ENCODE measurements around the gene TM9SF1. TPM values are rescaled to one million over a fixed set of nuclear protein-coding genes. Genes with fewer than 3 reads are reported as not detected.

The TM9SF1 gene
- total and polyA plus RNA-seq, 9 of the 15 experiments (the other 6 are each of a cell fraction or from before 2014, with no cell fraction given) = 5.3 to 20.3 (median 11.8) TPM

DNA sequence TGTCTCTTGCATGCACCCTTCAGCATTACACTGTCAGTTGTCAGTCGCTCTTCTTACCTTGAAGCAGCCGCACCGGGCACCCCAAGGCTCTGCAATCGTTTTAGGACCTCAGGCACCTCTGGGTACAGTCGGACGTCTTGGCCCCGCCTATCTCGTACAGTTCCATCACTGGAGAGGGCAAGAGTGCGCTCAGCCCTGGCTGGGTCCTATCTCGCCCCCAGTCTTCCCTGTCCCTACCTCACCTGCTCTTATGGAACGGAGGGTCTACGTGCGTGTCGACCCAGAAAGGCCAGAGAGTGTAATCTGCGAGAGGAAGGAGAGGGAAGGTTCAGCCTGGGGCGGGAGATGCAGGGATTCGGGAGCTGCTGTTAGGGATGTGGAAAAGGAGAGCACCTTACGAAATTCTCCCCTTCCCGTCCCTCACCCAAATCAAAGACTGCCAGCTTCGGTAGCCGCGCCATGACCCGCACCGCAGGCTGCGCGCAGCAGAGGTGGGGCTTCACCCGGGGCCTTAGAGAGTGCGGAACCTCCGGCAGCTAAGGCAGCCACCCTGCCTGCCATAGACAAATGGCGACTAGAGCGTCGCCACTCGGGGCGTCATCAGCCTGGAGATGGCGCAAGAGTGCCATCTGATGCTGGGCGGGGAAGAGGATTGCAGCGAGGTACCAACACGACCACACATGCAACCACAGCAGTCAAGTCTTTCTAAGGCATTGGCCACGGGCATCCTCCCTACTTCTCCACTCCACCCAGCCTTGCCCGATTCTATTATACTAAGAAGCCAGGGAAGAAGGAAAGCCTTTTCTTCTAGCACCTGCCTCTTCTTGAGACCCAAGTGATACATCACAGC is 20.5 kb upstream of the TM9SF1 start, which contains the start of gene MDP1 (continued):
- TF ChIP-seq RBM14 (IDR thresholded peaks at IDR 0.05; ENCODE audit: borderline replicate concordance, insufficient read depth, low read depth, low read length) = no peak
- TF ChIP-seq GATA2 (CRISPR knock-in tag; IDR thresholded peaks at IDR 0.05) = no peak
- no peak for TF ChIP-seq DNMT1 (IDR thresholded peaks at IDR 0.05)
- TF ChIP-seq, protein P1, sequence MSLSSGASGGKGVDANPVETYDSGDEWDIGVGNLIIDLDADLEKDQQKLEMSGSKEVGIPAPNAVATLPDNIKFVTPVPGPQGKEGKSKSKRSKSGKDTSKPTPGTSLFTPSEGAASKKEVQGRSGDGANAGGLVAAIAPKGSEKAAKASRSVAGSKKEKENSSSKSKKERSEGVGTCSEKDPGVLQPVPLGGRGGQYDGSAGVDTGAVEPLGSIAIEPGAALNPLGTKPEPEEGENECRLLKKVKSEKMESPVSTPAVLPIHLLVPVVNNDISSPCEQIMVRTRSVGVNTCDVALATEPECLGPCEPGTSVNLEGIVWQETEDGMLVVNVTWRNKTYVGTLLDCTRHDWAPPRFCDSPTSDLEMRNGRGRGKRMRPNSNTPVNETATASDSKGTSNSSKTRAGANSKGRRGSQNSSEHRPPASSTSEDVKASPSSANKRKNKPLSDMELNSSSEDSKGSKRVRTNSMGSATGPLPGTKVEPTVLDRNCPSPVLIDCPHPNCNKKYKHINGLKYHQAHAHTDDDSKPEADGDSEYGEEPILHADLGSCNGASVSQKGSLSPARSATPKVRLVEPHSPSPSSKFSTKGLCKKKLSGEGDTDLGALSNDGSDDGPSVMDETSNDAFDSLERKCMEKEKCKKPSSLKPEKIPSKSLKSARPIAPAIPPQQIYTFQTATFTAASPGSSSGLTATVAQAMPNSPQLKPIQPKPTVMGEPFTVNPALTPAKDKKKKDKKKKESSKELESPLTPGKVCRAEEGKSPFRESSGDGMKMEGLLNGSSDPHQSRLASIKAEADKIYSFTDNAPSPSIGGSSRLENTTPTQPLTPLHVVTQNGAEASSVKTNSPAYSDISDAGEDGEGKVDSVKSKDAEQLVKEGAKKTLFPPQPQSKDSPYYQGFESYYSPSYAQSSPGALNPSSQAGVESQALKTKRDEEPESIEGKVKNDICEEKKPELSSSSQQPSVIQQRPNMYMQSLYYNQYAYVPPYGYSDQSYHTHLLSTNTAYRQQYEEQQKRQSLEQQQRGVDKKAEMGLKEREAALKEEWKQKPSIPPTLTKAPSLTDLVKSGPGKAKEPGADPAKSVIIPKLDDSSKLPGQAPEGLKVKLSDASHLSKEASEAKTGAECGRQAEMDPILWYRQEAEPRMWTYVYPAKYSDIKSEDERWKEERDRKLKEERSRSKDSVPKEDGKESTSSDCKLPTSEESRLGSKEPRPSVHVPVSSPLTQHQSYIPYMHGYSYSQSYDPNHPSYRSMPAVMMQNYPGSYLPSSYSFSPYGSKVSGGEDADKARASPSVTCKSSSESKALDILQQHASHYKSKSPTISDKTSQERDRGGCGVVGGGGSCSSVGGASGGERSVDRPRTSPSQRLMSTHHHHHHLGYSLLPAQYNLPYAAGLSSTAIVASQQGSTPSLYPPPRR (CRISPR knock-in tag; IDR thresholded peaks at IDR 0.05; ENCODE audit: borderline replicate concordance) = no peak
- no peak for TF ChIP-seq PCBP1 (IDR thresholded peaks at IDR 0.05; ENCODE audit: low read depth, low read length, poor library complexity, severe bottlenecking)
- TF ChIP-seq, protein P2, sequence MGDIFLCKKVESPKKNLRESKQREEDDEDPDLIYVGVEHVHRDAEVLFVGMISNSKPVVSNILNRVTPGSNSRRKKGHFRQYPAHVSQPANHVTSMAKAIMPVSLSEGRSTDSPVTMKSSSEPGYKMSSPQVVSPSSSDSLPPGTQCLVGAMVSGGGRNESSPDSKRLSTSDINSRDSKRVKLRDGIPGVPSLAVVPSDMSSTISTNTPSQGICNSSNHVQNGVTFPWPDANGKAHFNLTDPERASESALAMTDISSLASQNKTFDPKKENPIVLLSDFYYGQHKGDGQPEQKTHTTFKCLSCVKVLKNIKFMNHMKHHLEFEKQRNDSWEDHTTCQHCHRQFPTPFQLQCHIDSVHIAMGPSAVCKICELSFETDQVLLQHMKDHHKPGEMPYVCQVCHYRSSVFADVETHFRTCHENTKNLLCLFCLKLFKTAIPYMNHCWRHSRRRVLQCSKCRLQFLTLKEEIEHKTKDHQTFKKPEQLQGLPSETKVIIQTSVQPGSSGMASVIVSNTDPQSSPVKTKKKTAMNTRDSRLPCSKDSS (IDR thresholded peaks at IDR 0.05; ENCODE audit: low read depth, partially characterized antibody) = no peak
- TF ChIP-seq HSF4 (CRISPR knock-in tag; IDR thresholded peaks at IDR 0.05; ENCODE audit: borderline replicate concordance) = no peak
- TF ChIP-seq, protein P3, sequence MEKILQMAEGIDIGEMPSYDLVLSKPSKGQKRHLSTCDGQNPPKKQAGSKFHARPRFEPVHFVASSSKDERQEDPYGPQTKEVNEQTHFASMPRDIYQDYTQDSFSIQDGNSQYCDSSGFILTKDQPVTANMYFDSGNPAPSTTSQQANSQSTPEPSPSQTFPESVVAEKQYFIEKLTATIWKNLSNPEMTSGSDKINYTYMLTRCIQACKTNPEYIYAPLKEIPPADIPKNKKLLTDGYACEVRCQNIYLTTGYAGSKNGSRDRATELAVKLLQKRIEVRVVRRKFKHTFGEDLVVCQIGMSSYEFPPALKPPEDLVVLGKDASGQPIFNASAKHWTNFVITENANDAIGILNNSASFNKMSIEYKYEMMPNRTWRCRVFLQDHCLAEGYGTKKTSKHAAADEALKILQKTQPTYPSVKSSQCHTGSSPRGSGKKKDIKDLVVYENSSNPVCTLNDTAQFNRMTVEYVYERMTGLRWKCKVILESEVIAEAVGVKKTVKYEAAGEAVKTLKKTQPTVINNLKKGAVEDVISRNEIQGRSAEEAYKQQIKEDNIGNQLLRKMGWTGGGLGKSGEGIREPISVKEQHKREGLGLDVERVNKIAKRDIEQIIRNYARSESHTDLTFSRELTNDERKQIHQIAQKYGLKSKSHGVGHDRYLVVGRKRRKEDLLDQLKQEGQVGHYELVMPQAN (IDR thresholded peaks at IDR 0.05; ENCODE audit: borderline replicate concordance) = peak; percentile 46; the same call in 1 of the 2 replicates
- TF ChIP-seq ARID2 (IDR thresholded peaks at IDR 0.05) = no peak
- TF ChIP-seq TEAD2 (tag; IDR thresholded peaks at IDR 0.05) = no peak
- TF ChIP-seq CBFA2T3 (IDR thresholded peaks at IDR 0.05) = no peak
- no peak for TF ChIP-seq RBM39 (optimal IDR thresholded peaks at IDR 0.05; ENCODE audit: low read depth, low read length)
- TF ChIP-seq, protein P4, sequence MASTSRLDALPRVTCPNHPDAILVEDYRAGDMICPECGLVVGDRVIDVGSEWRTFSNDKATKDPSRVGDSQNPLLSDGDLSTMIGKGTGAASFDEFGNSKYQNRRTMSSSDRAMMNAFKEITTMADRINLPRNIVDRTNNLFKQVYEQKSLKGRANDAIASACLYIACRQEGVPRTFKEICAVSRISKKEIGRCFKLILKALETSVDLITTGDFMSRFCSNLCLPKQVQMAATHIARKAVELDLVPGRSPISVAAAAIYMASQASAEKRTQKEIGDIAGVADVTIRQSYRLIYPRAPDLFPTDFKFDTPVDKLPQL (IDR thresholded peaks at IDR 0.05; ENCODE audit: extremely low read depth, insufficient read length) = no peak
- no peak for TF ChIP-seq HNRNPH1 (optimal IDR thresholded peaks at IDR 0.05; ENCODE audit: low read depth, low read length)
- no peak for TF ChIP-seq PHB (CRISPR knock-in tag; IDR thresholded peaks at IDR 0.05)
- no peak for TF ChIP-seq ZNF316 (IDR thresholded peaks at IDR 0.05)
- 0 out of 2 replicates have a peak, but pooled peaks have one; percentile 11 for TF ChIP-seq NCOR1 (IDR thresholded peaks at IDR 0.05)
- TF ChIP-seq ZNF140 (CRISPR knock-in tag; IDR thresholded peaks at IDR 0.05) = no peak
